Neural progenitor cell (in vitro differentiated cells): ENCODE results near the gene PSEN1. TPM values are rescaled to one million over a fixed set of nuclear protein-coding genes. Genes with fewer than 3 reads are reported as not detected.

Experiments used
- DNase-seq: peaks from one replicate; pipeline ENCODE4 v3.0.0-alpha.2; 2016; ENCODE audit warnings: low spot score
- H2AFZ ChIP-seq: fragments of 200-600 bp; sonication (generic); replicated peaks from 2 replicates; pipeline ENCODE4 v1.6.1; 2016; ENCODE audit warnings: antibody characterized with exemption
- H3F3A ChIP-seq: fragments of 200-600 bp; sonication (generic); 2 replicates; pipeline ENCODE4 v1.6.1; 2016; ENCODE audit warnings: antibody characterized with exemption, low read depth
- H3K27ac ChIP-seq: fragments of 200-600 bp; sonication (generic); 2 replicates; pipeline ENCODE4 v1.5.1; 2016; ENCODE audit warnings: mild to moderate bottlenecking
- H3K27me3 ChIP-seq: fragments of 200-600 bp; sonication (generic); 2 replicates; pipeline ENCODE4 v1.6.1; 2016; ENCODE audit warnings: mild to moderate bottlenecking, moderate library complexity
- H3K36me3 ChIP-seq: fragments of 200-600 bp; sonication (generic); 2 replicates; pipeline ENCODE4 v1.5.1; 2016
- H3K4me1 ChIP-seq: fragments of 200-600 bp; sonication (generic); 2 replicates; pipeline ENCODE4 v1.6.1; 2016; ENCODE audit warnings: mixed run types
- H3K4me2 ChIP-seq: fragments of 200-600 bp; sonication (generic); 2 replicates; pipeline ENCODE4 v1.6.1; 2016
- H3K4me3 ChIP-seq: fragments of 200-600 bp; sonication (generic); 2 replicates; pipeline ENCODE4 v1.5.1; 2016
- H3K79me2 ChIP-seq: fragments of 200-600 bp; sonication (generic); 2 replicates; pipeline ENCODE4 v1.6.1; 2016; ENCODE audit warnings: low read depth
- H3K9ac ChIP-seq: fragments of 200-600 bp; sonication (generic); 2 replicates; pipeline ENCODE4 v1.6.1; 2016
- H3K9me3 ChIP-seq: fragments of 200-600 bp; sonication (generic); 2 replicates; pipeline ENCODE4 v1.5.1; 2016; ENCODE audit warnings: low read depth
- H4K20me1 ChIP-seq: fragments of 200-600 bp; sonication (generic); 2 replicates; pipeline ENCODE4 v1.6.1; 2016; ENCODE audit warnings: low read depth
- H3K27ac Mint-ChIP-seq: 3 replicates; pipeline ENCODE4 v1.8.0; 2021; ENCODE audit warnings: mixed read lengths
- H3K27me3 Mint-ChIP-seq: 2 replicates; pipeline ENCODE4 v1.8.0; 2022; ENCODE audit warnings: low read depth, mild to moderate bottlenecking, inconsistent platforms, moderate library complexity, mixed read lengths; ENCODE audit not compliant: insufficient read depth
- H3K36me3 Mint-ChIP-seq: 3 replicates; pipeline ENCODE4 v1.8.0; 2021; ENCODE audit warnings: mixed read lengths
- H3K4me1 Mint-ChIP-seq: 3 replicates; pipeline ENCODE4 v1.8.0; 2021; ENCODE audit warnings: mixed read lengths
- H3K4me3 Mint-ChIP-seq: 3 replicates; pipeline ENCODE4 v1.8.0; 2021; ENCODE audit warnings: mild to moderate bottlenecking, moderate library complexity, mixed read lengths
- H3K9me3 Mint-ChIP-seq: 3 replicates; pipeline ENCODE4 v1.8.0; 2020; ENCODE audit warnings: mixed read lengths
- EZH2 ChIP-seq: fragments of 200-600 bp; sonication (generic); IDR thresholded peaks from 2 replicates; pipeline ENCODE4 v1.6.1; 2017; ENCODE audit warnings: antibody characterized with exemption, mild to moderate bottlenecking, moderate library complexity
- EZH2phosphoT487 ChIP-seq: fragments of 200-600 bp; sonication (generic); IDR thresholded peaks from 2 replicates; pipeline ENCODE4 v1.6.1; 2017; ENCODE audit warnings: antibody characterized with exemption
- total RNA-seq: library from RNA; depleted of rRNA; stranded (reverse); fragments of >200 nt; gene quantifications from 2 replicates; pipeline ENCODE4 v1.2.3, GENCODE V29; 2015; ENCODE audit warnings: low replicate concordance
- TF ChIP-seq, protein P1 (sequence below): fragments of 200-600 bp; sonication (generic); IDR thresholded peaks from 2 replicates; pipeline ENCODE4 v1.5.1; 2017; ENCODE audit warnings: antibody characterized with exemption, mild to moderate bottlenecking

Gene PSEN1
- total RNA-seq, 1 donor from 2014 or later: 80.5 TPM

DNA sequence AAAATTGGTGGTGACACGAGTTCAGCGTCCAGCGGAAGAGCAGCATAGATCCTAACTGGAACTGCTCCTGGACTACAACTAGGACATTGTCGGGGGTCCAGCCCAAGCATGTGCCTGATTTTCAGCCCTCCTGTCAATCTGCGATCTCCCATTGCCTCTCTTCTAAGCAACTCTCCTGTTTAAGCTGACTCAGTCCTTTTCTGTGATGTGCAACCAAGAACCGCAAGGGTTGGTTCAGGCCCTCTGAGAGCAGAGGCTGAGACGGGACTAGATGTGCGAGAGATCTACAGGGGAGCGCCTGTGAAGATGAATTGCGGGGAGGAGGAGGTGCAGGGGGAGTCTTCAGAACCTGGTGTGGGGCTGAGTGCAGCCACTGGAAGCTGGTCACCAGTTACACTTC, 97.3 kb downstream of the PSEN1 start:
- Histone ChIP-seq H3K9me3 (no peaks in the 10 kb centered on the region), H3K4me3 (no peak overlapping the region), H3K4me1 (peaks cover 63% of the 10 kb centered on the region), H3K27me3 (peaks cover 28% of the 10 kb centered on the region), H3K9ac (no peak overlapping the region), H3K27ac (no peak overlapping the region), H3K36me3 (no peaks in the 10 kb centered on the region), H3F3A (peaks cover 40% of the 10 kb centered on the region), H4K20me1 (no peaks in the 10 kb centered on the region), H3K4me2 (no peak overlapping the region), H2AFZ (no peak overlapping the region), H3K79me2 (peaks cover 6% of the 10 kb centered on the region)
- Mint-ChIP-seq H3K27ac (no peak overlapping the region), H3K27me3 (peaks cover 25% of the 10 kb centered on the region), H3K36me3 (no peaks in the 10 kb centered on the region), H3K9me3 (peaks cover 2% of the 10 kb centered on the region), H3K4me3 (no peak overlapping the region), H3K4me1 (peaks cover 47% of the 10 kb centered on the region)
- no peak for DNase-seq
- TF ChIP-seq EZH2phosphoT487 (no peak), EZH2 (no peak)
- TF ChIP-seq, protein P1, sequence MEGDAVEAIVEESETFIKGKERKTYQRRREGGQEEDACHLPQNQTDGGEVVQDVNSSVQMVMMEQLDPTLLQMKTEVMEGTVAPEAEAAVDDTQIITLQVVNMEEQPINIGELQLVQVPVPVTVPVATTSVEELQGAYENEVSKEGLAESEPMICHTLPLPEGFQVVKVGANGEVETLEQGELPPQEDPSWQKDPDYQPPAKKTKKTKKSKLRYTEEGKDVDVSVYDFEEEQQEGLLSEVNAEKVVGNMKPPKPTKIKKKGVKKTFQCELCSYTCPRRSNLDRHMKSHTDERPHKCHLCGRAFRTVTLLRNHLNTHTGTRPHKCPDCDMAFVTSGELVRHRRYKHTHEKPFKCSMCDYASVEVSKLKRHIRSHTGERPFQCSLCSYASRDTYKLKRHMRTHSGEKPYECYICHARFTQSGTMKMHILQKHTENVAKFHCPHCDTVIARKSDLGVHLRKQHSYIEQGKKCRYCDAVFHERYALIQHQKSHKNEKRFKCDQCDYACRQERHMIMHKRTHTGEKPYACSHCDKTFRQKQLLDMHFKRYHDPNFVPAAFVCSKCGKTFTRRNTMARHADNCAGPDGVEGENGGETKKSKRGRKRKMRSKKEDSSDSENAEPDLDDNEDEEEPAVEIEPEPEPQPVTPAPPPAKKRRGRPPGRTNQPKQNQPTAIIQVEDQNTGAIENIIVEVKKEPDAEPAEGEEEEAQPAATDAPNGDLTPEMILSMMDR: no peak

DNA sequence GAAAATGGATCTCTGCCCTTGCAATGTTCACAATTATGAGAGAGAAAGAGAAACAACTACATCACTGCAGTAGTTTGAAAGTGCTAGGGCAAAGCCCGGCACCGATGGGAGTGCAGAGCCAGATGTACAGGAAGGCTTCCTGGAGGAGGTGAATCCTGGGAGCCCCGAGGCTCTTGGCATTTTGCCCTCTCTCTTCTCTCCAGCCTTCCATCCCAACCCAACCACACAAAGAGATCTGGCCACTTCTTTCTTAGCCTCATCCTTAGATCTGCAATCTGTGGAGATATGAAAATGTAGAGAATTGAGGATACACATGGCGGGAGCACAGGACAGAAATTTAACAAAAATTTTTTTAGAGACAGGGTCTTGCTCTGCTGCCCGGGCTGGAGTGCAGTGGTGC, 97.7 kb downstream of the PSEN1 start:
- H3K27me3 Mint-ChIP-seq: peaks cover 30% of the 10 kb centered on the region
- peaks cover 9% of the 10 kb centered on the region for H3K79me2 ChIP-seq
- no peak overlapping the region for H3K4me3 ChIP-seq
- H3K27ac Mint-ChIP-seq: peak overlapping the region; percentile 58
- no peak overlapping the region for H3K27ac ChIP-seq
- no peaks in the 10 kb centered on the region for H3K36me3 ChIP-seq
- peaks cover 64% of the 10 kb centered on the region for H3K4me1 ChIP-seq
- H3K9me3 Mint-ChIP-seq: peaks cover 2% of the 10 kb centered on the region
- no peaks in the 10 kb centered on the region for H3K9me3 ChIP-seq
- no peak overlapping the region for H3K9ac ChIP-seq
- H3K4me2 ChIP-seq: no peak overlapping the region
- peaks cover 50% of the 10 kb centered on the region for H3K4me1 Mint-ChIP-seq
- H3F3A ChIP-seq: peaks cover 40% of the 10 kb centered on the region
- TF ChIP-seq EZH2phosphoT487 (no peak), EZH2 (no peak)
- TF ChIP-seq, protein P1: no peak
- H3K4me3 Mint-ChIP-seq: no peak overlapping the region
- no peaks in the 10 kb centered on the region for H3K36me3 Mint-ChIP-seq
- H3K27me3 ChIP-seq: peaks cover 33% of the 10 kb centered on the region
- H2AFZ ChIP-seq: no peak overlapping the region
- H4K20me1 ChIP-seq: peaks cover 3% of the 10 kb centered on the region
- DNase-seq: no peak

DNA sequence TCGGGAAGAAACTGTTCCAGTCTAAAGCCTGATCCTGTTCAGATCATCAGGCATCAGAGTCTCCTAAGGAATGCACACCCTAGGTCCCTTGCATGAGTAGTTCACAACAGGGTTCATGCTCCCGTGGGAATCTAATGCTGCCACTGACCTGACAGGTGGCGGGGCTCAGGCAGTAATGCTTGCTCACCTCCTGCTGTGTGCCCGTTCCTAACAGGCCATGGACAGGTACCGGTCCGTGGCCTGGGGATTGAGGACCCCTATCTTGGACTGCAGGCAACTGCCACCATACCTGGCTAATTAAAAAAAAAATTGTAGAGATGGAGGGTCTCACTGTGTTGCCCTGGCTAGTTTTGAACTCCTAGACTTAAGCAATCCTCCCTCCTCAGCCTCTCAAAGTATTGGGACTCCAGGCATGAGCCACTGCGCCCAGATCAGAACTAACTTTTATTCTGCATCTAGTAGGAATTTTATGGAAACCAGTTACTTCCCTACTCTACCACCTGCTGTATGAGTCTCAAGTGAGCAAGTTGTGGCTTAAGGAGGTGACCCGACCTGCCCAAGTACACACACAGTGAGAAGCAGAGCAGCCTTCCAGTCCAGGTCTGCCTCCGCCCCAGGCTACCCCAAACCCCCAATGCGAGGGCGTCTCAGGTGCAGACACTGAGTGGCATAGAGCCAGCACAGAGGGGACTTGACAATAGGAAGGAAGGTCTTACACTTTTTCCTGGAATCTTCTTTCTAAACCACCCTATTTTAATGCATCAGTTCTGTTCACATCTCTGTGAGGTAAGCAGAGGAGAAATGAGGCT, 98.5 kb downstream of the PSEN1 start:
- Mint-ChIP-seq H3K9me3 (peaks cover 2% of the 10 kb centered on the region), H3K36me3 (no peaks in the 10 kb centered on the region), H3K4me1 (peaks cover 56% of the 10 kb centered on the region), H3K4me3 (peak overlapping the region; percentile 71), H3K27ac (peak overlapping the region; percentile 46), H3K27me3 (peaks cover 35% of the 10 kb centered on the region)
- Histone ChIP-seq H3K9ac (no peak overlapping the region), H3K36me3 (no peaks in the 10 kb centered on the region), H3K4me1 (peaks cover 71% of the 10 kb centered on the region), H2AFZ (no peak overlapping the region), H3K9me3 (no peaks in the 10 kb centered on the region), H3K4me3 (peak overlapping the region; percentile 71), H4K20me1 (peaks cover 9% of the 10 kb centered on the region), H3K4me2 (peak overlapping the region; percentile 81), H3K27me3 (peaks cover 41% of the 10 kb centered on the region), H3K27ac (peak overlapping the region; percentile 80), H3F3A (peaks cover 40% of the 10 kb centered on the region), H3K79me2 (peaks cover 13% of the 10 kb centered on the region)
- DNase-seq: peak; percentile 30
- no peak for TF ChIP-seq EZH2phosphoT487
- TF ChIP-seq, protein P1: no peak
- TF ChIP-seq EZH2: no peak
